Stimulated activated CD8-positive, alpha-beta memory T cell treated with anti-CD3 and anti-CD28 coated beads, Interleukin-15, amount 100 ng/mL, for 48 hours (primary cell): ENCODE measurements around the gene RFLNA.
"Not testable (repeated sequence)": the region's sequence is repeated elsewhere in the genome, so short reads cannot be mapped to it uniquely, and the experiment has no call there.

Experiments
- DNase-seq, 2 donors: peaks; one replicate each; pipeline ENCODE4 v3.0.0-alpha.2; 2020; ENCODE audit warnings: low read depth in 2 of 2

RFLNA gene

GRCh38 chr12:124282287-124282686 is 12.6 kb upstream of the RFLNA start:
- no peak for DNase-seq

GRCh38 chr12:124283326-124283725 is 11.6 kb upstream of the RFLNA start:
- DNase-seq, result no peak

- DNase-seq, result no peak
Measured at GRCh38 chr12:124284368-124284767, 10.5 kb upstream of the RFLNA start.

GRCh38 chr12:124286414-124286813 is 8.5 kb upstream of the RFLNA start:
- no peak for DNase-seq

GRCh38 chr12:124286971-124287370 is 7.9 kb upstream of the RFLNA start:
- DNase-seq, result no peak

GRCh38 chr12:124289634-124290600 is 5.0 kb upstream of the RFLNA start:
- no peak for DNase-seq

- DNase-seq, result no peak
Measured at GRCh38 chr12:124292385-124292784, 2.5 kb upstream of the RFLNA start.

- no peak for DNase-seq
Measured at GRCh38 chr12:124293286-124294003, 1.4 kb upstream of the RFLNA start.

- DNase-seq, result no peak
Measured at GRCh38 chr12:124295431-124296058, 652 bp downstream of the RFLNA start.

GRCh38 chr12:124296295-124296915 is 1.5 kb downstream of the RFLNA start:
- DNase-seq, result no peak

GRCh38 chr12:124296916-124297351 is 2.0 kb downstream of the RFLNA start:
- DNase-seq, result no peak

GRCh38 chr12:124297389-124297788 is 2.5 kb downstream of the RFLNA start:
- DNase-seq, result no peak

GRCh38 chr12:124297856-124298255 is 3.0 kb downstream of the RFLNA start:
- DNase-seq, result no peak

- DNase-seq, result no peak
Measured at GRCh38 chr12:124298685-124299410, 4.0 kb downstream of the RFLNA start.

GRCh38 chr12:124299628-124300388 is 4.9 kb downstream of the RFLNA start:
- no peak for DNase-seq

- DNase-seq, result not testable (repeated sequence)
Measured at GRCh38 chr12:124300657-124301056, 5.8 kb downstream of the RFLNA start.

GRCh38 chr12:124301084-124301654 is 6.3 kb downstream of the RFLNA start:
- no peak for DNase-seq

- no peak for DNase-seq
Measured at GRCh38 chr12:124302241-124302806, 7.4 kb downstream of the RFLNA start.

- DNase-seq, result no peak
Measured at GRCh38 chr12:124302807-124303578, 8.1 kb downstream of the RFLNA start.
